RWPE1 (cell line): ENCODE data around the gene GRID2.
A peak's percentile ranks its signal among the peaks of the same experiment; 100 is the strongest.

ENCODE experiments used
- CTCF ChIA-PET: fragments of 350-600 bp; sonication (Branson Sonifier 250); formaldehyde crosslinking; extraction: SDS; loops from one replicate; lab custom pipeline; 2021; lab: Yijun Ruan, JAX
- POLR2A ChIA-PET: fragments of 400-600 bp; formaldehyde crosslinking; extraction: SDS; loops from one replicate; lab custom pipeline; 2020; ENCODE audit warnings: antibody characterized with exemption; ENCODE audit not compliant: low non-redundant PET; lab: Yijun Ruan, JAX
- DNase-seq: peaks from one replicate; pipeline ENCODE4 v3.0.0; 2012; ENCODE audit warnings: low spot score
- H3K27ac ChIP-seq: fragments of 450-650 bp; 2 replicates; pipeline ENCODE4 v1.5.1; 2017
- TF ChIP-seq, protein P1 (sequence below): fragments of 450-650 bp; conservative IDR thresholded peaks from 2 replicates; pipeline ENCODE4 v1.5.1; 2017; ENCODE audit warnings: low read depth, mild to moderate bottlenecking

The GRID2 gene

GRCh38 chr4:92303621-92304027 is at the start of gene GRID2:
Gene GRID2, plus strand, starts transcription at chr4:92303966.
- peak; percentile 23 for DNase-seq
- ChIA-PET CTCF (interaction anchor here (0.6 kb wide), 1 partner anchor 37 kb away, joined by 3 read pairs; no protein-coding TSS in a partner anchor), POLR2A (no interaction called here)
- TF ChIP-seq, protein P1, sequence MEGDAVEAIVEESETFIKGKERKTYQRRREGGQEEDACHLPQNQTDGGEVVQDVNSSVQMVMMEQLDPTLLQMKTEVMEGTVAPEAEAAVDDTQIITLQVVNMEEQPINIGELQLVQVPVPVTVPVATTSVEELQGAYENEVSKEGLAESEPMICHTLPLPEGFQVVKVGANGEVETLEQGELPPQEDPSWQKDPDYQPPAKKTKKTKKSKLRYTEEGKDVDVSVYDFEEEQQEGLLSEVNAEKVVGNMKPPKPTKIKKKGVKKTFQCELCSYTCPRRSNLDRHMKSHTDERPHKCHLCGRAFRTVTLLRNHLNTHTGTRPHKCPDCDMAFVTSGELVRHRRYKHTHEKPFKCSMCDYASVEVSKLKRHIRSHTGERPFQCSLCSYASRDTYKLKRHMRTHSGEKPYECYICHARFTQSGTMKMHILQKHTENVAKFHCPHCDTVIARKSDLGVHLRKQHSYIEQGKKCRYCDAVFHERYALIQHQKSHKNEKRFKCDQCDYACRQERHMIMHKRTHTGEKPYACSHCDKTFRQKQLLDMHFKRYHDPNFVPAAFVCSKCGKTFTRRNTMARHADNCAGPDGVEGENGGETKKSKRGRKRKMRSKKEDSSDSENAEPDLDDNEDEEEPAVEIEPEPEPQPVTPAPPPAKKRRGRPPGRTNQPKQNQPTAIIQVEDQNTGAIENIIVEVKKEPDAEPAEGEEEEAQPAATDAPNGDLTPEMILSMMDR, result no peak
- H3K27ac ChIP-seq, result no peak within 1 kb of the TSS

- H3K27ac ChIP-seq, result no peak overlapping the region
- TF ChIP-seq, protein P1, result no peak
- ChIA-PET POLR2A (no interaction called here), CTCF (no interaction called here)
- no peak for DNase-seq
Observed at GRCh38 chr4:92253986-92254671, 49.6 kb upstream of the GRID2 start.

DNA sequence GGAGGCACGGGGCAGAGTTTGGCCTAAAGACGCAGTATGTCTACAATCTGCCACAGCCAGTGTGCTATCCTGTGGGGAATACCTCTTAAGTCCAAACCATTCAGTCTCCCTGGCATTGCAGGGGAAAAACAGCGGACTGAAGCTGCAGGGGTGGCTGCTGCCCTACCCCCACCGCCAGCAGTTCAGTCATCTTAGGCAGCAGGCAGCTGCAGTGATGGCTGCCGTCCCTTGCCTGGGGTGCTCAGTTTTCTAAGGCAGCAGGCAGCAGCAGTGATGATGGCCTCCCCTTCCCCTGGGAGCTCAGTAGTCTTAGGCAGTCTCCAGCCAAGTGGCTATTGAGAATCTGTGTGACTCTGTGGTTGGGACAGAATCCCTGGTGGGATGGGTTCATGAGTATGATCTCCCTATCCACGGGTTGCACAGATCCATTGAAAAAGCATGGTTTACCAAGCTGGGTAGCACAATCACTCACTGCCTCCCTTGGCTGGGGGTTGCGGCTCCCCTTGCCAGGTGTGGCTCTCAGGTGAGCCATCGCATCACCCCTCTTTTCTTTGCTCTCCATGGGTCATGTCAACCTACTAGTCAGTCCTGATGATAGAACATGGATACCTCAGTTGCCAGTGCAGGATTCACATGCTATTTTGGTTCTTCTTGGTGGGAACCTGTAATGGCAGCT is 48.9 kb upstream of the GRID2 start:
- no peak overlapping the region for H3K27ac ChIP-seq
- POLR2A ChIA-PET, result no interaction called here
- DNase-seq, result no peak
- CTCF ChIA-PET, result interaction anchor here (0.7 kb wide), 1 partner anchor 13 kb away, joined by 3 read pairs; no protein-coding TSS in a partner anchor
- TF ChIP-seq, protein P1, result no peak

GRCh38 chr4:92255920-92256244 is 47.9 kb upstream of the GRID2 start:
- DNase-seq, result no peak
- H3K27ac ChIP-seq, result no peak overlapping the region
- ChIA-PET CTCF (interaction anchor here (0.6 kb wide), 1 partner anchor 291 kb away, joined by 3 read pairs; no protein-coding TSS in a partner anchor), POLR2A (no interaction called here)
- TF ChIP-seq, protein P1, result no peak

GRCh38 chr4:92257931-92258857 is 45.6 kb upstream of the GRID2 start:
- no peak overlapping the region for H3K27ac ChIP-seq
- CTCF ChIA-PET, result no interaction called here
- TF ChIP-seq, protein P1, result no peak
- POLR2A ChIA-PET, result no interaction called here
- no peak for DNase-seq

GRCh38 chr4:92261256-92261655 is 42.5 kb upstream of the GRID2 start:
- ChIA-PET CTCF (no interaction called here), POLR2A (no interaction called here)
- no peak for DNase-seq
- TF ChIP-seq, protein P1, result no peak
- H3K27ac ChIP-seq, result no peak overlapping the region
